H1 (cell line): ENCODE data around the gene FMNL2. TPM values are rescaled to one million over a fixed set of nuclear protein-coding genes. Genes with fewer than 3 reads are reported as not detected.

ENCODE experiments used
- ATF3 ChIP-seq: IDR thresholded peaks from 2 replicates; pipeline ENCODE4 v1.6.1; 2011; ENCODE audit warnings: low read depth, mild to moderate bottlenecking, low read length; ENCODE audit not compliant: insufficient read depth
- CHD7 ChIP-seq: fragments of 300-600 bp; sonication (generic); IDR thresholded peaks from 2 replicates; pipeline ENCODE4 v1.7.1; 2012; ENCODE audit warnings: low read length, moderate library complexity, mild to moderate bottlenecking, inconsistent platforms; ENCODE audit not compliant: insufficient replicate concordance
- CTBP2 ChIP-seq: IDR thresholded peaks from 2 replicates; pipeline ENCODE4 v1.7.0; 2011; ENCODE audit warnings: borderline replicate concordance, mild to moderate bottlenecking, moderate library complexity, mixed read lengths, low read length; ENCODE audit not compliant: insufficient read depth, insufficient read length
- GABPA ChIP-seq: IDR thresholded peaks from 2 replicates; pipeline ENCODE4 v1.6.1; 2011; ENCODE audit warnings: mild to moderate bottlenecking, low read length, moderate library complexity, borderline replicate concordance; ENCODE audit not compliant: insufficient read depth
- RNF2 ChIP-seq: fragments of 200-900, 300-1000 bp; sonication (generic); IDR thresholded peaks from 2 replicates; pipeline ENCODE4 v1.7.1; 2016; ENCODE audit warnings: borderline replicate concordance, low read depth, mild to moderate bottlenecking, antibody characterized with exemption, low read length; ENCODE audit not compliant: poor library complexity, severe bottlenecking; ENCODE audit errors: missing control alignments
- SP2 ChIP-seq: IDR thresholded peaks from 2 replicates; pipeline ENCODE4 v1.6.1; 2012; ENCODE audit warnings: mild to moderate bottlenecking, low read length, inconsistent platforms
- TAF1 ChIP-seq: IDR thresholded peaks from 2 replicates; pipeline ENCODE4 v1.6.1; 2011; ENCODE audit warnings: mild to moderate bottlenecking, low read depth, low read length
- TBP ChIP-seq: IDR thresholded peaks from 2 replicates; pipeline ENCODE4 v1.6.1; 2011; ENCODE audit warnings: low read depth, low read length, improper control_type of control experiment
- polyA plus RNA-seq, 7 experiments: library from polyadenylated mRNA; depleted of rRNA in 3 of 7; stranded (reverse) in 5 of 7; unstranded in 2 of 7; fragments of >200 nt in 5 of 7; fragments of 200-250 nt in 2 of 7; gene quantifications; 1 replicate in 5 of 7; 2 replicates in 1 of 7; 4 replicates in 1 of 7; pipeline versions ENCODE4 v1.2.1 to v1.2.3, GENCODE V29; 2011 to 2013; ENCODE audit warnings: missing spikeins in 2 of 7, mixed read lengths in 2 of 7
- total RNA-seq: library from RNA; stranded (reverse); fragmentation: NEBNext Ultra II Directional; extraction: Animal tissue kit (Norgen Biotek cat#: 25700); gene quantifications from 2 replicates; pipeline ENCODE4 v1.2.1, GENCODE V29; 2021

Gene FMNL2
- total and polyA plus RNA-seq, 2 of the 8 experiments (the other 6 are each of a cell fraction or from before 2014, with no cell fraction given), result 15.5 to 45.1 TPM

- no peak for TF ChIP-seq CHD7
- no peak for TF ChIP-seq ATF3
- TF ChIP-seq RNF2, result no peak
- TF ChIP-seq GABPA, result no peak
- TF ChIP-seq TBP, result no peak
- no peak for TF ChIP-seq TAF1
- TF ChIP-seq SP2, result no peak
- TF ChIP-seq CTBP2, result no peak
Observed at GRCh38 chr2:152468899-152469692, 134.1 kb downstream of the FMNL2 start (continued).
